CD4-positive, alpha-beta T cell treated with Interleukin-12 subunit alpha and Interleukin-12 subunit beta, for 1 hour (primary cell): Measurements from ENCODE around the gene GP1BA.

ENCODE experiments used
- DNase-seq: peaks from one replicate; pipeline ENCODE4 v3.0.0-alpha.2; 2020

GP1BA gene

DNA sequence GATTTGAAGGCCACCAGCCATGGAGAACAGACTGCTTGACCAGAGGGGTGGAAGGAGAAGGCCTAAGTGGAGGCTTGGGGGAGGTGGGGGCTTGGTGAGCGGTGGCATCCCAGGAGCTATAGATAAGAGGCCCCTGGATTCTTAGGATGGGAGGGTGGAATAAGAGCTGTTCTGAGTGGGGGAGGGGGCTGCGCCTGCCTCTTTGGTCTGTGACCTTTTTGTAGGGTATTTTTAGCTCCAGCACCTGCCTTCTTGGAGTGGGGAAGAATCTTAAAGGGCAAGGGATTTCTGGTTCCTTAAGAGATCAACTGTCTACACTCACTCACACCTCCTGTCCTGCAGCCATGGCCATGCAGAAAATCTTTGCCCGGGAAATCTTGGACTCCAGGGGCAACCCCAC is 19.4 kb downstream of the GP1BA start:
- DNase-seq = no peak

- DNase-seq = no peak
Observed at GRCh38 chr17:4953451-4953961, 21.4 kb downstream of the GP1BA start.

DNA sequence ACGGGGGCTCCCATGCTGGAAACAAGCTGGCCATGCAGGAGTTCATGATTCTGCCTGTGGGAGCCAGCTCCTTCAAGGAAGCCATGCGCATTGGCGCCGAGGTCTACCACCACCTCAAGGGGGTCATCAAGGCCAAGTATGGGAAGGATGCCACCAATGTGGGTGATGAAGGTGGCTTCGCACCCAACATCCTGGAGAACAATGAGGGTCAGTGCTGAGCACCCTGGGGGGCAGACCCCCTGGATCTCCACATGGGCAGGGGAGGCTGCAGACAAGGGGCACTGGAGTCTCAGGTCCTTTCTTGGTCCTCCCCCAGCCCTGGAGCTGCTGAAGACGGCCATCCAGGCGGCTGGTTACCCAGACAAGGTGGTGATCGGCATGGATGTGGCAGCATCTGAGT is 23.0 kb downstream of the GP1BA start:
- no peak for DNase-seq

GRCh38 chr17:4956493-4957061 is 24.5 kb downstream of the GP1BA start:
- DNase-seq = peak; percentile 48

DNA sequence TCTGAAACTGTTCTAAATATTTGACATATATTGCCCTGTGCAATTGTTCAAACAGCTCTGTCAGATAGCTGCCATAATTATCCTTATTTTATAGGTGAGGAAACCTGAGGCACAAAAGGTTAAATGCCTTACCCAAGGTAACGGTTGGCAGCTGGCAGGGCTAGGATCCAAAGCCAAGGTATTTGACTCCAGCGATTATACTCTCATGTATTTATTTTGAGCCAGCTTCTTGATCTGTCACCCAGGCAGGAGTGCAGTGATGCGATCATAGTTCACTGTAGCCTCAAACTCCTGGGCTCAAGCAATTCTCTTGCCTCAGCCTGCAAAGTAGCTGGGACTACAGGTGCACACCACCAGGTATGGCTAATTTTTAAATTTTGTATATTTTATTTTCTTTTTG is 26.0 kb downstream of the GP1BA start:
- DNase-seq = no peak

GRCh38 chr17:4959261-4959965 is 27.3 kb downstream of the GP1BA start:
- DNase-seq = no peak

DNA sequence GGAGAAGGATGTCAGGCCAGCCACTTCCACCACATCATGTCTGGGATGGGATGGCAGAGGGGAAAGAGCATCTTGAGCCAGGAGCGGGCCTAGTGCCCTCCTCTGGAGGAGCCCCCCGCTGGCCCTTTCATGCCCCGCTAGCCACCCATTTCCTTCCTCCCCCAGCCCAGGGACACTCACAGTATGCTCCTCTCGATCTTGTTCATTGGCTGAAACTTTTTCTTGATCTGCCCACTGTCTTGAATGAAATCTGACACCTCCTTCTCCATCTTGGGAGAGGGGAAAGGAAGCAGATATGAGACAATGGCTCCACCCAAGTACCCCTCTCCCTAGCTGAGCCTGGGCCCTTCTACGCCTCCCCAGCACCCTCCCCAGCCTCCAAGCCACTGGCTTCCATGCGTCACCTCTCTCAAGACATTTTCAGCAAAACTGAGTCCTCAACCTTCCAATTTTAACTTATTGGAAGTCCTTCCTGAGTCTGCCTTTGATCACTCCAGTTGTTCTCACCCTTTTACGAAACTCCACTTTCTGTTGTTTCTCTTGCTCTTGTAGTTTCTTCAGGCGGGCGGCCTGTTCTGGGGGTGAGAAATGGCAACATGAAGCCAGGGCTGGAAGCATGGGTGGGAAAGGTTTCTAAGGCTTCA is 28.3 kb downstream of the GP1BA start:
- DNase-seq = no peak

DNA sequence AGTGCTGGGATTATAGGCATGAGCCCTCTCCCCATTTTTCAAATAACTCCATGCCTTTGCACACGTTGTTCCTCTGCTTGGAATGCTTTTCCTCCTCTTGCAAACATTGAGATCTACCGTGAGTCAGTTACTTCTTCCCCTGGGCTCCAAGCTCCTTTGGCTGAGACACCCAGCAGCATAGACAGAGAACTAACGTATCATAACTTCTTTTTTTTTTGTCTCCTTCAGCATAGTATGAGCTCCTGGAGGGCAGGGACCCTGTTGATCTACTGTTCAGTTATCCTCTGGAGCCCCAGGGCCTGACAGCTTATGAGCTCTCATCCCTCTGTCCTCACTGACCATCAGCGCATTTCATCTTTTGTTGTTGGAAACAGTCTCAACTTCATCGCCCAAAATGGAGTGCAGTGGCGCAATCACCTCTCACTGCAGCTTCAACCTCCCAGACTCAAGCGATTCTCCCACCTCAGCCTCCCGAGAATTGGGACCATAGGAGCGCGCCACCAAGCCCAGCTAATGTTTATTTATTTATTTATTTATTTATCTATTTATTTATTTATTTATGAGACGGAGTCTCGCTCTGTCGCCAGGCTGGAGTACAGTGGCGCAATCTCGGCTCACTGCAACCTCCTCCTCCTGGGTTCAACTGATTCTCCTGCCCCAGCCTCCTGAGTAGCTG is 33.4 kb downstream of the GP1BA start:
- DNase-seq = no peak

DNA sequence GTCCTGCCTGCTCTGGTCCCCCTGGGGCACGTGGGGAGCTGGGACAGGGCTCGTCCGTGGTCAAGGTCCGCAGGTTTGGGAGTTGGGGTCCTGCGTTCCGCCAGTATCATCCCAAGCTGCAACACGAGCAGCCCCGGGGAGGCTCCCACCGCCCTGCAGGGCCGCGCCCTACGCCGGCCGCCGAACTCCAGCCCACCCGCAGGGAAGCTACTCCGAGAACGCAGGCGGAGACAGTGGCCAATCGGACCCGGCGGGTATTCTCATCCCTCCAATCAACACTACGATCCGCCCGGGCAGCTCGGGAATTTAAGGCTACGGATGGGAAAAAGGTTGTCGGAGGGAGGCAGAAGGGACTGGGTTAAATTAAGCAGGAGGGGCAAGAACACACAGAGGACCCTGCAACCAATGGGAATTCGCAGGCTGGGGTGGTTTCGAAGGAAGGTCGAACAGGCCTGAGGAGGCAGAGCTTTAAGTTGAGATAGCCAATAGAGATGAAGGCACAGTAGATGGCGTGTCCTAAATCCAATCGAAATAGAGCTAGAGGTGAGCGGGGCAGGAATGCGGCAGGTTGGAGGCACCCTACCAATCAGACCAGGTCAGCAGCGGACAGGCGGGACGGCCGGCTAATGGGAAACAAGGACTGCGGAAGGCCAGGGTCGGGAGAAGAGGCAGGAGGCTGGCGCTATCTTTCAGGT is 34.9 kb downstream of the GP1BA start:
- peak; percentile 98 for DNase-seq

GRCh38 chr17:4967539-4968485 is 35.7 kb downstream of the GP1BA start, which contains the start of gene SPAG7:
Gene SPAG7 (minus strand): TSS chr17:4967817. CDS start chr17:4967804, 13 bp downstream.
- DNase-seq = peak; percentile 96

- no peak for DNase-seq
Observed at GRCh38 chr17:4968486-4969046, 36.5 kb downstream of the GP1BA start.

GRCh38 chr17:4969047-4969550 is 37.0 kb downstream of the GP1BA start:
- no peak for DNase-seq

DNA sequence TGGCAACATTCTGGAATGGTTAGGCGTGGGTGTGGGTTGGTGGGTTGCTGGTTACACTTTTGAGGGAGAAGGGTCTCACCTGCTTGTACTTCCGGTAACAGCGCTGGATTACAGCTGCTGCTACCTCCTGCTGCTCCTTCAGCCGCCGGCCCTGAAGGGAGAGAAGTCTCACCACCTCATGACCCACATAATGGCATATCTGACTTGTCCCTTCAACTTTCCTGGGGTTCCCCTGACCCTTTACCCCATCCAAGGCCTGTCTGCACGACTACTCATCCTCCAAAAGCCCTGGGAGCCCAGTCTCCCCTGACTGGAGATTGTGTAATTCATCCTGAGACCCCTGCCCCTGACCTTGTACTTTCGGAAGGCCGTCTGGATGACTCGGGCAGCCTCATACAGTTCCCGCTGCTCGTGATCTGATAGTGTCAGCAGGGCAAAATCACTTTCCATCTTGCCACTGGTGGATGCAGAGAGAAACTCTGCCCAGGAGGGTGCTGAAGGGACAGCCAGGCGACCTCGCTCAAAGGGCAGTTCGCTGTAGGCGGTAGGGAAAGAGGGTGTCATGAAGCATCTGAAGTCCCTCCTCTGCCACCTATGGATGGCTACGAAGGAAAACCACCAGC is 37.6 kb downstream of the GP1BA start:
- no peak for DNase-seq

DNA sequence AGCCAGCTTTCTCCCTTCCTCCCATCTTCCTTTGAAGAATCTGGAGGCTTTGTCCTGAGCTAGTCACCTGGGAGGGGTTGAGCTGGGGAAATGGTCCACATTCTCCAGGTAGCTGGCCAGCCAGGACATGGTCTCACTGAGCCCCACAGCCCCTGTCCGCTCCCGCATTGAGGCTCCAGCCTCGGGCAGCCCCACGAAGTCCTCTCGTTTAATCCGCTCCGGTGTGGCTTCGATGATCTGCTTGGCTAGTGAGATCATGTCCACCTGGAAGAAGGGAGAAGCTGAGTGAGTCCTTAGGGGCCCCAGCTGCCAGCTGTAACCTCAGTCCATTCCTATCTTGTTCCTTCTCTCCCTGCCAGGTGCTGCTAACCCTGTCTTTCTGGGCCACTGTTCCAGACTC is 38.2 kb downstream of the GP1BA start:
- DNase-seq = no peak

DNA sequence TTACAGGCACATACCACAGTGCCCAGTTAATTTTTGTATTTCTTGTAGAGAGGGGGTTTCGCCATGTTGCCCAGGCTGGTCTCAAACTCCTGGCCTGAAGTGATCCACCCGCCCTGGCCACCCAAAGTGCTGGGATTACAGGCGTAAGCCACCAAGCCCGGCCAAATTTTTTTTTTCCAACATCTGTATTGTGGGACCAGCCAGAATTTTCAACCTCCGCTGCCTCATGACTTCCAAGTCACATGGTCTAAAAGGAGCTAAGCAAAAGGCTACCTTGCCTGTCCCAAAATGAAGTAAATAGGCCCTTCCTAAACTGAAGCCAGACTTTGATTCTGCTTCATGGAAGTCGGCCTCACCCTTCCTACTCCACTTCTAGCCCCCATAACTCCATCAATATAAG is 39.7 kb downstream of the GP1BA start:
- DNase-seq = no peak

GRCh38 chr17:4972322-4972721 is 40.2 kb downstream of the GP1BA start:
- no peak for DNase-seq

DNA sequence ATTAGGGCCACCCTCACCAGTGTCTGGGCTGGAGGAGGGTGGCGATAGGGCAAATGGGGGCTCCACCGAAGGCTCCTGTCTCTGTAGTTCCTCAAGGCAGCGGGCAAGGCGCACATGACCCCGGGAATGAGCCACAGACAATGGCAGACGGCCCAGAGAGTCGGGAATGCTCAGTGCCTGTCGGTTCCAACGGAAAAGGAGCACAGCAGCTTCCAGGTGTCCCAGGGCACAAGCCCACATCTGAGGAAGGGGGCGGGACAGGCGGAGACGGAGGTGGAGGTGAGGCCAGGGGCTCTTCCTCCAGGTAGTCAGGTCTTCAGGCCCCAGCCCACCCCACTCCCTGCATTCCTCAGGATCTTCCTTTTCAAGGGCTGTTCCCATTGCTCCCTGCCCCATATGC is 40.7 kb downstream of the GP1BA start:
- DNase-seq = no peak

DNA sequence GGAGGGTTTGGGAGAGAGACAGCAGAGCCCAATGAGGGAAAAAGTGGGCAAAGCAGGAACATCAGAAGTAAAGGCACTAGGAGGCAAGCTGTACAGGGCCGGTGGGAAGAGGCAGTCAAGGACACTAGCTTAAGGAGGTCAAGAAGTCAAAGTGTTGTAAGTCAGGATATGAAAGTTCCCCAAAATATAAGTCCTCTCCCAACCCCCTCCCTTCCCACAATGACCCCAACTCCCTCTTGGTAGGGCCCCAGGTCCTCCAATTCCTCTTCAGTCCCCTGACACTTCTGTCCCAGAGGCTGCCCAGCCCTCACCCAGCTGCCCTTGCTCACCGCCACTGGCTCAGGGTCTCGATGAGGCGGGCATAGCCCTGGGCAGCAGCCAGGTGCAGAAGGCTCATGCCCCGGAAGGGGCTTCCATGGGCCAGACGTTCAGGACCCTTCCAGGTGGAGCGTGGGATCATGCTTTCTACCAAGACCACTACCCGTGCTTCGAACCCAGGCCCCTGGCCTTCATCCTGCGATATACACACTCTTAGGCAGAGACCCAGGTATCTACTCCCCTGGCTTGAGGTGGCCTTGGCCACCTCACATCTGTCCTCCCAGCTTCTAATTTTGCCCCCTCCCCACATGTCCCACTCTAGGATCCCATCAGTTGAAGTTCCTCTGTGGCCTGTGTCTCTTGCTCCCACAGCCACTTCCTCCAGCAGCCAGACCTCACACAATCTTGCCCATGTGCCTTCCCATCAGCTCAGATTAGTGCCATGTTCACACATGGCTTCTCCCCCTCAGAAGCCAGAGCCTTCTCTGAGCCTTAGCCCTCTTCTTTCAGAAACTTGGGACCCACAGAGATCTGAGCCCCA is 41.4 kb downstream of the GP1BA start:
- DNase-seq = no peak

DNA sequence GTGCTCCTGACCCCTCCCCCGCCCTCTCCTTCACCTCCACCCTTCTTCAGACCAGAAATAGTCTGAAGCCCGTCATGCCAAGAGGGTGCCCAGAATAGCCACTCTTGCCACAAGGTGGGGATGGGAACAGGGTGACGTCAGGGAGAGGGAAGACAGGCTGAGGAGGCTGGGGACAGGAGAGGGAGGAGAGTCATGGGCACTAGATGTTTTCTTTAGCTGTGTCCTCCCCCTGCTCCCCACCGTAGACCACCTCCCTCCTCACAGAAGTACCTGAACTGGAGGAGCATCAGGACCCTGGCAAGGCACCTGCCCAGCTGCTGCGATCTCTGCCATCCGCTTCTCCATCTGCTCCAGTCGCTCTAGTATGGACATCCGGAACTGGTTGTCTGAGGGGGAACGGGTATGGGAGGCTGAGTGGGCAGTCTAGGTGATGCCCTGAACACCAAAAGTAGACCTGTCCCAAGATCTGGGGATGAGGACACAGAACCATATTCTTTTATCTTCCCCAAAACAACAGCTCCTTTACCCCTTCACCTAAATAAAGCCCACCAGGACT is 42.1 kb downstream of the GP1BA start:
- no peak for DNase-seq
